Ovary (tissue), 9 donors: ENCODE measurements around the gene ERO1B. TPM values are rescaled to one million over a fixed set of nuclear protein-coding genes. Genes with fewer than 3 reads are reported as not detected.

Experiments
- DNase-seq, 5 donors: peaks; one replicate each; pipeline ENCODE4 v3.0.0-alpha.2; 2019 to 2020
- H3K27ac ChIP-seq, 2 donors: fragments of 200-600 bp; one replicate each; pipeline versions ENCODE4 v1.5.1 to v1.8.0; 2019 to 2022
- H3K27me3 ChIP-seq: fragments of 200-600 bp; one replicate; pipeline ENCODE4 v1.8.0; 2022
- H3K36me3 ChIP-seq: fragments of 200-600 bp; sonication (generic); one replicate; pipeline ENCODE4 v1.5.1; 2019
- H3K4me1 ChIP-seq: one replicate; pipeline ENCODE4 v1.8.1; 2013; ENCODE audit warnings: mild to moderate bottlenecking, moderate library complexity; ENCODE audit not compliant: insufficient read depth
- H3K4me3 ChIP-seq: fragments of 200-600 bp; sonication (generic); one replicate; pipeline ENCODE4 v1.5.1; 2017
- H3K9me3 ChIP-seq, 2 donors: fragments of 200-600 bp in 1 of 2; sonication (generic) in 1 of 2; one replicate each; pipeline versions ENCODE4 v1.5.1 to v1.8.1; 2013 to 2019; ENCODE audit warnings: mild to moderate bottlenecking in 1 of 2, moderate library complexity in 1 of 2
- CTCF ChIP-seq, 3 donors: fragments of 450-650 bp in 2 of 3; fragments of 200-600 bp in 1 of 3; IDR thresholded peaks; one replicate each; pipeline versions ENCODE4 v1.5.1 to v1.8.0; 2016 to 2022; ENCODE audit warnings: antibody characterized with exemption in 3 of 3, mild to moderate bottlenecking in 1 of 3
- EP300 ChIP-seq: sonication (generic); formaldehyde crosslinking; IDR thresholded peaks from one replicate; pipeline ENCODE4 v1.6.1; 2017; ENCODE audit warnings: antibody characterized with exemption
- POLR2A ChIP-seq: fragments of 450-650 bp; IDR thresholded peaks from one replicate; pipeline ENCODE4 v1.6.1; 2017; ENCODE audit warnings: antibody characterized with exemption, mild to moderate bottlenecking, moderate library complexity
- WGBS, 3 donors: extraction: QIAGEN DNeasy Blood & Tissue Kit in 1 of 3; methylation state at CpG; one replicate each; pipeline versions ENCODE4 v1.1.5 to v1.1.7; 2013 to 2017; 5-methylcytosine and 5-hydroxymethylcytosine counted together
- intact Hi-C, 4 donors: fragments of 100-400 bp; cut with DNase I; formaldehyde crosslinking; loops; one replicate each; pipeline versions ENCODE4 v1.11.0 to v1.15.1; 2022 to 2023
- polyA plus RNA-seq, 2 donors: library from polyadenylated mRNA; stranded (reverse); fragments of 200-250 nt in 1 of 2; fragments of 350-450 nt in 1 of 2; fragmentation: Illumina TruSeq in 1 of 2; extraction: RNeasy Lipid Tissue Mini Kit (QIAGEN cat#74804) in 1 of 2; gene quantifications; one replicate each; pipeline ENCODE4 v1.2.3, GENCODE V29; 2013 to 2014
- total RNA-seq, 7 donors: library from RNA; depleted of rRNA in 2 of 7; stranded (reverse); fragments of >200 nt in 2 of 7; fragmentation: NEBNext Ultra II Directional in 3 of 7; extraction: Animal tissue kit (Norgen Biotek cat#: 25700) in 3 of 7; gene quantifications; one replicate each; pipeline versions ENCODE4 v1.1.0 to v1.2.4, GENCODE V29; 2016 to 2023
- donor health status: DM: no; HTN: no; CAD: no; lungs with moderate emphysema.
- donor health status: DM: no; HTN: no; CAD: no.
- donor health status: Bipolar disorder and iron deficiency.
- donor health status: DM: yes; HTN: yes; CAD: no.
- donor health status: DM: no; HTN: no; CAD: no.
- donor health status: DM: yes; HTN: yes; CAD: no.

The ERO1B gene
- total and polyA plus RNA-seq, 9 donors: 4.8 to 15.4 (median 5.8) TPM

GRCh38 chr1:236303675-236304074, 21.9 kb upstream of the ERO1B start:
- H3K36me3 ChIP-seq: no peaks in the 10 kb centered on the region
- WGBS, 3 donors: 88 to 96% (median 90%) methylated on average over 4 of the region's 4 CpGs
- no peaks in the 10 kb centered on the region for H3K9me3 ChIP-seq
- DNase-seq: no peak
- no peak overlapping the region for H3K4me3 ChIP-seq
- no peaks in the 10 kb centered on the region for H3K27me3 ChIP-seq
- no peaks in the 10 kb centered on the region for H3K4me1 ChIP-seq
- TF ChIP-seq POLR2A (no peak), EP300 (no peak), CTCF (IDR thresholded peaks at IDR 0.05) (no peak)
- intact Hi-C loops: no loop called here
- no peak overlapping the region for H3K27ac ChIP-seq

- no peaks in the 10 kb centered on the region for H3K9me3 ChIP-seq
- H3K4me3 ChIP-seq: no peak overlapping the region
- DNase-seq: no peak
- TF ChIP-seq CTCF (IDR thresholded peaks at IDR 0.05): no peak
- no peak for TF ChIP-seq POLR2A
- no peak for TF ChIP-seq EP300
- intact Hi-C loops: no loop called here
- no peak overlapping the region for H3K27ac ChIP-seq
- H3K36me3 ChIP-seq: no peaks in the 10 kb centered on the region
- WGBS, 3 donors: 55 to 75% (median 72%) methylated on average over 2 of the region's 2 CpGs
- no peaks in the 10 kb centered on the region for H3K27me3 ChIP-seq
- H3K4me1 ChIP-seq: no peaks in the 10 kb centered on the region
These were observed 21.2 kb upstream of the ERO1B start for GRCh38 chr1:236302941-236303340.

GRCh38 chr1:236301958-236302335, 20.2 kb upstream of the ERO1B start:
- intact Hi-C loops: no loop called here
- Histone ChIP-seq H3K9me3 (no peaks in the 10 kb centered on the region), H3K36me3 (no peaks in the 10 kb centered on the region), H3K27me3 (no peaks in the 10 kb centered on the region), H3K4me1 (no peaks in the 10 kb centered on the region), H3K27ac (no peak overlapping the region), H3K4me3 (no peak overlapping the region)
- no peak for TF ChIP-seq POLR2A
- no peak for TF ChIP-seq CTCF (IDR thresholded peaks at IDR 0.05)
- TF ChIP-seq EP300: no peak
- WGBS, 3 donors: 14 to 34% (median 24%) methylated on average over 2 of the region's 2 CpGs
- no peak for DNase-seq

GRCh38 chr1:236301080-236301957, 19.6 kb upstream of the ERO1B start:
- WGBS, 3 donors: 75 to 84% (median 78%) methylated on average over 16 of the region's 16 CpGs
- no peak for TF ChIP-seq POLR2A
- no peak for TF ChIP-seq CTCF (IDR thresholded peaks at IDR 0.05)
- no peak for TF ChIP-seq EP300
- H3K4me3 ChIP-seq: no peak overlapping the region
- H3K27ac ChIP-seq: no peak overlapping the region
- H3K36me3 ChIP-seq: no peaks in the 10 kb centered on the region
- H3K4me1 ChIP-seq: no peaks in the 10 kb centered on the region
- no peaks in the 10 kb centered on the region for H3K27me3 ChIP-seq
- no peak for DNase-seq
- intact Hi-C loops: no loop called here
- no peaks in the 10 kb centered on the region for H3K9me3 ChIP-seq
